GM10847 (cell line): Measurements from ENCODE around the gene QTRT2.

Experiments
- POLR2A ChIP-seq: IDR thresholded peaks from 2 replicates; pipeline ENCODE4 v1.6.1; 2011; ENCODE audit not compliant: insufficient read length; ENCODE audit errors: extremely low read depth

Gene QTRT2

GRCh38 chr3:114095796-114096195, 39.3 kb downstream of the QTRT2 start:
- no peak for TF ChIP-seq POLR2A

DNA sequence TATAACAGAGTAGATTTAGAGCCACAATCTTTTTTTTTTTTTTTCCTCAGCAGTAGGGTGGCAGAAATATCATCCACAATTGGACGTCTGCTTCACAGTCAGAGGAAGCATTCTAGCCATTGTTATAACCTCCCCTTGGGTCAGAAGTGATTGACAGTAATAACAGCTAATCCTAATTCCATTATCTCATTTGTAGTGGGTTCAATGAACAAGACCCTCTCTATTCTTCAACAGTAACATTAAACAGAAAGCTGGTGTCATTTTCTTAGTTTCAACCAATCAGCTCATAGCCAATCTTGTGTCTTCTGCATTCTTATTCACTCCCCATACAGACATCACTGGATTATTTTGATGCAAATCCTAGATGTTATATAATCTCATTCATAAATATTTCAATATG, 44.6 kb downstream of the QTRT2 start:
- TF ChIP-seq POLR2A: no peak

DNA sequence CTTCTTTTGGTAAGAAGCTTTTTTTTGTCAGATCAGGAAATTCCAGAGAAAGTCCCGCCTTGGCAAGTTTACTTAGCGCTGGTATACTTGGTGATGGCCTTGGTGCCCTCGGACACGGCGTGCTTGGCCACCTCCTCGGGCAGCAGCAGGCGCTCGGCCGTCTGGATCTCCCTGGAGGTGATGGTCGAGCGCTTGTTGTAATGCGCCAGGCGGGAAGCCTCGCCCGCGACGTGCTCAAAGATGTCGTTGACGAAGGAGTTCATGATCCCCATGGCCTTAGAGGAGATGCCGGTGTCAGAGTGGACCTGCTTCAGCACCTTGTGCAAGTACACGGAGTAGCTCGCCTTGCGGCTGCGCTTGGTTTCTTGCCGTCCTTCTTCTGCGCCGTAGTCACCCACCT, 46.6 kb downstream of the QTRT2 start:
- no peak for TF ChIP-seq POLR2A

- TF ChIP-seq POLR2A: no peak
Observed at GRCh38 chr3:114103858-114104257, 47.3 kb downstream of the QTRT2 start.

DNA sequence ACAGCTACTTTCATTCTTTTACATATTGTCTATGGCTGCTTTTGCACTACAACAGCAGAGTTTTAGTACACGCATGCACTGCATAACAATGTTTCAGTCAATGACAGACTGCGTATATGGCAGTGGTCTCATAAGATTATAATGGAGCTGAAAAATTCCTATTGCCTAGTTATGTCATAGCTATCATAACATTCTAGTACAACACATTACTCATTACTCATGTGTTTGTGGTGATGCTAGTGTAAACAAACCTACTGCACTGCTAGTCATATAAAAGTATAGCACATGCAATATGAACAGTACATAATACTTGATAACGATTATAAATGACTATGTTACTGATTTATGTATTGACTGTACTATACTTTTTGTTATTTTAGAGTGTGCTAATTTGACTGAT, 47.9 kb downstream of the QTRT2 start:
- TF ChIP-seq POLR2A: no peak

DNA sequence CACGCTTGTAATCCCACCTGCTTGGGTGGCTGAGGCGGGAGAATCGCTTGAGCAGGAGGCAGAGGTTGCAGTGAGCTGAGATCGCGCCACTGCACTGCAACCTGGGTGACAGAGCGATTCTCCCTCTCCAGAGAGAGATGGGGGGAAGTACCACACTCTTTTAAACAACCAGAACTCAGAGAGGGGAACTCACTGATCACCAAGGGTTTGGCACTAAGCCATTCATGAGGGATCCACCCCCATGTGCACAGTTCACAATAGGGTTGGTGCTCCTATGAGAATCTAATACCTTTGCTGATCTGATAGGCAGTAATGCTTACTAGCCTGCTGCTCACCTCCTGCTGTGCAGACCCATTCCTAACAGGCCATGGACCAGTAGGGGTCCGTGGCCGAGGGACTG, 51.6 kb downstream of the QTRT2 start:
- TF ChIP-seq POLR2A: no peak

DNA sequence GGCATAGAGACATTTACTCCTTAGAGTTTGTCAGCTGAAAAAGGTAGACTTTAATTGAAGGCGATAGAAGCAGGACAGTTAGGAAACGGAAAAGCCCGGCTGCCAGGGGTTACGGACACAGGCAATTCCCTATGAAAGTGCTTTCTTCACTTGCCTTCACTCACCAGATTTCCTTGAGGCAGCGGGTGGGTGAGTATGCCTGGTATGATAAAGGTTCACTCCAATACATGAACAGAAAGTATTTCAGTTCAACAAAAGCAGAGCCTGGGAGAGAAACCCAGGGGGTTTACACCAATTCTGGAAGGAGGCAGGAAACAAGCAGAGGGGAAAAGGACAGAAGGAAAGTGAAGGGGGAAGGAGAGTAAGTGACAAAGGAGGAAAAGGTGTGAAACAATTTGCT, 53.9 kb downstream of the QTRT2 start:
- no peak for TF ChIP-seq POLR2A

DNA sequence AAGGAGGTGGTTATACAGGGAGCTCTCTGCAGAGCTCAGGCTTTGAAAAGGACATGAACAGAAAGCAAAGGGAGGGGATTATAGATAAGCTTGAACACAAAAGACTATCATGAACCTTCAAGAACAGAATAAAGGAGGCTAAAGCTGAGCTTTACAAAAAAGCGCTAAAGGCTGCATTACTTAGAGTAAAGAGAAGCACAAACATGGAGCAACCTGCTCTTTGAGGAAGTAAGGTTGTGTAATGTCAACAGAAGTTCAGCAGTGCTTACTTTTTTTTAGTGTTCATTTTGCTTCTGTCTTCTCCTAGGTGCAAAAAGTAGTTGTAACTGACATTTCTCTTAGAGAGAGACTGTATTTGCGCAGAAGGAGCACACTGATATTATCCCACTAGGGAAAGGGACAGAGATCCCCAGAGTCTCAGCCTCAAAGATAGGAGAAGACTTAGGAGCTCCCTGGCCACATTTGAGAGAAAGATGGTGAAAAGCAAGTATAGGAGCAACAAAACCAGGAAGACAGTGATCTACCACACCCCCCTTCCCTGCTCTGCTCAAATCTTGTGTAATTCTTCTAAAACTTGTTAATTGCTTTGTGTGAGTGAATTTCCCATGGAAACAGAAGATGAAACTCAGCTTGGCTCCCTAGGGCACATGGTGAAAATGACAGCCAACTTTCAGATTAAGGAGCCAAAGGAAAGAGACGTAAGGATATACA, 54.7 kb downstream of the QTRT2 start:
- no peak for TF ChIP-seq POLR2A

GRCh38 chr3:114112696-114113095, 56.2 kb downstream of the QTRT2 start:
- no peak for TF ChIP-seq POLR2A

DNA sequence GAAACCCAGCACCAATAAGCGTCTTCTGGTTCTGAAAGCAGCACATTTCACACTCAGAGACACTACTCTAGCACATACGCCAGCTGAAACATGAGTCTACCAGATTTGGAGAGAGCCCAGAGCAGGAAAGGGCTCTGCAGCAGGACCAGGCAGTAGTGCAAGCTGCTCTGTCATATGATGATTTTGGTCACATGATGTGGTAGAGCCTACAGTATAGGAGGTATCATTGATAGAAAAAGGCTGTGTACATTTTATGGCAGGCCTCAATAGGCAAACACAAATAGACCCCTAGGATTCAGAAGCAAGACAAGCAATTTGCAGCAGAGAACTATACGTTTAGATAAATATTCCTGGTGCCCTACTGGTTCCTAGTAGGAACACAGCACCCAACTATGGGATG, 58.2 kb downstream of the QTRT2 start:
- no peak for TF ChIP-seq POLR2A

- no peak for TF ChIP-seq POLR2A
Observed at GRCh38 chr3:114115143-114115542, 58.6 kb downstream of the QTRT2 start.

DNA sequence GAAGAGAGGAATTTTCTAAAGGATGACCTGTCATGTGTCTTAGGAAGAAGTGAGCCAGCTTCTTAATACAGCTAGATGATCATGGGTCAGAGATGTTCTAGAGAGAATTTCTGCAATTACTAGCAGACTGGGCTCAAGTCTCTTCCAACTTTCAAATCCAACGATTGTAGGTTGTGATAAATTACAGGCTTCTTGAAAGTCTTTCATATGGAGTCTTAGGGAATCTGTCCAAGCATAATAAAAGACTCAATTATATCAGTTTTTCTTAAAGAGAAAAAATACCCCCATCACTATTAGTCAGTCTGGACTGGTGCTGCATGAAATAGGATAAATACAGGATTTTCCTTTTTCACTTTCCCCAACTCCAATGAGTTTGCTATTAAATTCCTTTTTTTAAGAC, 63.2 kb downstream of the QTRT2 start:
- TF ChIP-seq POLR2A: no peak

DNA sequence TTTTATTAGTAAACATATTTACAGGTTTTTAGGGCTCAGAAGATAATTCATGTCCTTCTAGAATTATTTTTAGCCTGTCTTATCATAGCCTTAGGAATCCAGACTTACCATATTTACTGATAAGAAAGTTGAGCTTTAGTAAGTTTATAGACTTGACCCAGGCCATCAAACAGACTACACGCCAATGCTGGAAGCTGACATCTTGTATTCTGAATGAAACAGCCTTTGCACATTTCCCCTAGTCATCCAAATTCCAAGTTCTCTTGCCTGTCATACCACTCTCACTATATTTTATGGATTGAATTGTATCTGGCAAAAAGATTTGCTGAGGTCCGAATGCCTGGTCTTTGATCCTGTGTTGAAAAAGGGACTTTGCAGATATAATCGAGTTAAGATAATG, 63.7 kb downstream of the QTRT2 start:
- no peak for TF ChIP-seq POLR2A

DNA sequence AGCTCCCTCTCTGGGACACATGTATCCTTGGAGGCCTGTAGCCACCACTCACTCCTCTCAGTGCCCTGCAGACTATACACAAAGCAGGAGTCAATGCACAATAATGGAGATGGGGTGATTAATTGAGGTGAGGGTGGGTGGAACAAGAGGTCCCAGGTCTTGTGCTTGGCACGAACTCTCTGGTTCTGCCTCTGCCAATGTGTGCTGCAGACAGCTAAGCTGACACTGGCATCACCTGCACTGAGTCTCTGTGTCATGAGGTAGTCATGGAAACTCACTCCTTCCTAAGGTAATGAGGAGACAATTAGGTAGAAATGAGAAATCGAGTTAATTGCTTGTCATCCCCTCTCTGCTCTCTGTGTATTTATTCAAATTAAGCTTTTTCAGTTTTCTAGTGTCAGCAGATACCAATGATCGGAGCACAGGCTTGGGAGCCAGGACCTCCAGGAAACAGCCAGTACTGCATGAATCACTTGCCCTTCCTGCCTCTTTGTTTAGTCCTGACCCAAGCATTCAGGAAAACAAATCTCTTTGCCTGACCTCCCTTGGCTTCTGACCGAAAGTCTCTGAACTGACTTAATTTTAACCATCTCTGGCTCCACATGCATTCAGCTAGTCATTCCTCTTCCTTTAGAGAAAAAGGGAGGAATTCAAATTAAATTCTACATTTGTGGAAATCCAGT, 65.6 kb downstream of the QTRT2 start:
- TF ChIP-seq POLR2A: no peak

DNA sequence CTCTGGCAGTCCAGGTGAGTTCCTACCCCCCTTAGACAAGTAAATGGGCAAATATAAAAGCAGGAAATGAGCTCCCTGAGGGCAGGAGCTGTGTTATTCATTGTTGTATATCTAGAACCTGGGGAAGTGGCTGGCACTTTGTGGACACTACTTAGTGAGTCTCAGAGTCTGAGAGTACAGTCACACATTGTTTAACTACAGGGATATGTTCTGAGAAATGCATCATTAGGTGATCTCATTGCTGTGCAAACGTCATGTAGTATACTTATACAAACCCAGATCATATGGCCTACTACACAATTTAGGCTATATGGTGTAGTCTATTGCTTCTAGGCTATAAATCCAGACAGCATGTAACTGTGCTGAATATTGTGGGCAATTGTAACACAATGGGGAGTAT, 69.9 kb downstream of the QTRT2 start:
- no peak for TF ChIP-seq POLR2A

- TF ChIP-seq POLR2A: no peak
Observed at GRCh38 chr3:114127517-114127916, 71.0 kb downstream of the QTRT2 start.

GRCh38 chr3:114128231-114128630, 71.7 kb downstream of the QTRT2 start:
- no peak for TF ChIP-seq POLR2A

DNA sequence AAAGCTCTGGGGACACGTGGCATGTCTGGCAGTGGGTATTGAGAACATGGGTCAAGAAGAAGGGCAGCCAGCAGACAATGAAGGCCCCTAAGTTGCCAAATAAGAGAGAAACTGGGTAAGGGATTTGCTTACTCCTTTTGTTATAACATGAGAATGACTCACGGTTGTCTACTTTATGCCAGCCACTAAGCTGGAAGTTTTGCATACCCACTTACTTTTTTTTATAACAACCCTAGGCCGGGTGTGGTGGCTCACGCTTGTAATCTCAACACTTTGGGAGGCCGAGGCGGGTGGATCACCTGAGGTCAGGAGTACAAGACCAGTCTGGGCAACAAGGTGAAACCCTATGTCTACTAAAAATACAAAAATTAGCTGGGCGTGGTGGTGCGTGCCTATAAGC, 72.3 kb downstream of the QTRT2 start:
- no peak for TF ChIP-seq POLR2A

GRCh38 chr3:114132500-114132899, 76.0 kb downstream of the QTRT2 start:
- no peak for TF ChIP-seq POLR2A
